ENCODE data around the gene LRRC8A. TPM values are rescaled to one million over a fixed set of nuclear protein-coding genes. Genes with fewer than 3 reads are reported as not detected.
A peak's percentile ranks its signal among the peaks of the same experiment; 100 is the strongest.

Gene LRRC8A
- total RNA-seq, 1 experiment from 2014 or later = 16.4 TPM

DNA sequence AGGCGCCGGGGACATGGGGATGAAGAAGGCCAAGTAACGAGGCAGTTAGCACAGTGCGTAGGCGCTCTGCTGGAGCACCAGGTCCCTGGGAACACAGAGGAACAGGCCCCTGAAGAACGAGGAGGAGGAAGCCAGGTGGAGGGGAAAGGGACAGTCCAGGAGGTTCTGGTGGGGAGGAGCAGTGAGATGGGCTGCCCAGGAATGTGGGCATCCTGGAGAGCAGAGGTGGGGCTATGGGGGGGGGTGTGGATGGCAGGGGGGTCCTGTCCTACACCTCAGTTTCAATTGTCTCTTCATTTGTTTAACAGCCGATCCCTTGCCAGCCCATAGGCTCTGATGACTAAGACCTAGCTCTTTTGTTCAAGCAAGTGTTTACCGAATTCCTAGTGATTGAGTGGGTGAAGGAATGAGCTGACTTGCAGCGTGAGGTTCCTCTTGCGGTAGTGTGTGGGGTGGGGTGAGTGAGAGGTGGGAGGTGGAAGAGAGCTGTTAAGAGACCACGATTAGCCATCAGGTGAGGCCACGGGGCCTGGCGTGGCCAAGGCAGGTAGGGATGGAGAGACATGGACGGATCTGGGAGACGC, 30.4 kb downstream of the LRRC8A start:
- ChIA-PET POLR2A (no interaction called here), CTCF (no interaction called here)
- intact Hi-C loops (cut with micrococcal nuclease; ENCODE audit: unreplicated experiment) (no loop called here), in situ Hi-C loops (cut with HindIII; ENCODE audit: low pct_unique_long_range_greater_than_20kb, low sequenced_read_pairs) (no loop called here)
- Histone ChIP-seq H3K27me3 (ENCODE audit: control insufficient read depth, insufficient read depth, low read length) (no peaks in the 10 kb centered on the region), H3K27ac (ENCODE audit: low read length) (0 out of 2 replicates have a peak overlapping the region, but pooled peaks have one; percentile 29), H3K36me3 (ENCODE audit: control insufficient read depth, insufficient read depth, low read length) (no peaks in the 10 kb centered on the region), H3K4me3 (ENCODE audit: low read depth in 2 of 2, low read length in 2 of 2) (no peak overlapping the region), H3K4me1 (ENCODE audit: control insufficient read depth, insufficient read depth, low read length) (peaks cover 12% of the 10 kb centered on the region; the same call in 1 of the 2 replicates), H3K9me3 (ENCODE audit: control insufficient read depth, insufficient read depth, low read depth, low read length) (no peaks in the 10 kb centered on the region)
- peak; percentile 76 for ATAC-seq
- no peak for TF ChIP-seq POLR2AphosphoS5 (IDR thresholded peaks at IDR 0.05; ENCODE audit: low read depth, low read length)
- TF ChIP-seq, protein P1, sequence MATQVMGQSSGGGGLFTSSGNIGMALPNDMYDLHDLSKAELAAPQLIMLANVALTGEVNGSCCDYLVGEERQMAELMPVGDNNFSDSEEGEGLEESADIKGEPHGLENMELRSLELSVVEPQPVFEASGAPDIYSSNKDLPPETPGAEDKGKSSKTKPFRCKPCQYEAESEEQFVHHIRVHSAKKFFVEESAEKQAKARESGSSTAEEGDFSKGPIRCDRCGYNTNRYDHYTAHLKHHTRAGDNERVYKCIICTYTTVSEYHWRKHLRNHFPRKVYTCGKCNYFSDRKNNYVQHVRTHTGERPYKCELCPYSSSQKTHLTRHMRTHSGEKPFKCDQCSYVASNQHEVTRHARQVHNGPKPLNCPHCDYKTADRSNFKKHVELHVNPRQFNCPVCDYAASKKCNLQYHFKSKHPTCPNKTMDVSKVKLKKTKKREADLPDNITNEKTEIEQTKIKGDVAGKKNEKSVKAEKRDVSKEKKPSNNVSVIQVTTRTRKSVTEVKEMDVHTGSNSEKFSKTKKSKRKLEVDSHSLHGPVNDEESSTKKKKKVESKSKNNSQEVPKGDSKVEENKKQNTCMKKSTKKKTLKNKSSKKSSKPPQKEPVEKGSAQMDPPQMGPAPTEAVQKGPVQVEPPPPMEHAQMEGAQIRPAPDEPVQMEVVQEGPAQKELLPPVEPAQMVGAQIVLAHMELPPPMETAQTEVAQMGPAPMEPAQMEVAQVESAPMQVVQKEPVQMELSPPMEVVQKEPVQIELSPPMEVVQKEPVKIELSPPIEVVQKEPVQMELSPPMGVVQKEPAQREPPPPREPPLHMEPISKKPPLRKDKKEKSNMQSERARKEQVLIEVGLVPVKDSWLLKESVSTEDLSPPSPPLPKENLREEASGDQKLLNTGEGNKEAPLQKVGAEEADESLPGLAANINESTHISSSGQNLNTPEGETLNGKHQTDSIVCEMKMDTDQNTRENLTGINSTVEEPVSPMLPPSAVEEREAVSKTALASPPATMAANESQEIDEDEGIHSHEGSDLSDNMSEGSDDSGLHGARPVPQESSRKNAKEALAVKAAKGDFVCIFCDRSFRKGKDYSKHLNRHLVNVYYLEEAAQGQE (IDR thresholded peaks at IDR 0.05; ENCODE audit: insufficient read depth in 1 of 2, low read depth in 2 of 2, low read length in 1 of 2) = no peak
- no peak for TF ChIP-seq TCF7L2 (IDR thresholded peaks at IDR 0.05; ENCODE audit: low read depth, low read length)
- no peak for TF ChIP-seq SIN3A (IDR thresholded peaks at IDR 0.05; ENCODE audit: borderline replicate concordance, insufficient read depth, low read depth, low read length)
- TF ChIP-seq, protein P2, sequence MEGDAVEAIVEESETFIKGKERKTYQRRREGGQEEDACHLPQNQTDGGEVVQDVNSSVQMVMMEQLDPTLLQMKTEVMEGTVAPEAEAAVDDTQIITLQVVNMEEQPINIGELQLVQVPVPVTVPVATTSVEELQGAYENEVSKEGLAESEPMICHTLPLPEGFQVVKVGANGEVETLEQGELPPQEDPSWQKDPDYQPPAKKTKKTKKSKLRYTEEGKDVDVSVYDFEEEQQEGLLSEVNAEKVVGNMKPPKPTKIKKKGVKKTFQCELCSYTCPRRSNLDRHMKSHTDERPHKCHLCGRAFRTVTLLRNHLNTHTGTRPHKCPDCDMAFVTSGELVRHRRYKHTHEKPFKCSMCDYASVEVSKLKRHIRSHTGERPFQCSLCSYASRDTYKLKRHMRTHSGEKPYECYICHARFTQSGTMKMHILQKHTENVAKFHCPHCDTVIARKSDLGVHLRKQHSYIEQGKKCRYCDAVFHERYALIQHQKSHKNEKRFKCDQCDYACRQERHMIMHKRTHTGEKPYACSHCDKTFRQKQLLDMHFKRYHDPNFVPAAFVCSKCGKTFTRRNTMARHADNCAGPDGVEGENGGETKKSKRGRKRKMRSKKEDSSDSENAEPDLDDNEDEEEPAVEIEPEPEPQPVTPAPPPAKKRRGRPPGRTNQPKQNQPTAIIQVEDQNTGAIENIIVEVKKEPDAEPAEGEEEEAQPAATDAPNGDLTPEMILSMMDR (IDR thresholded peaks at IDR 0.05) = no peak
- no peak for DNase-seq (ENCODE audit: low read depth, low spot score)
- BruUV-seq (replicated peaks) = no TSS peak

DNA sequence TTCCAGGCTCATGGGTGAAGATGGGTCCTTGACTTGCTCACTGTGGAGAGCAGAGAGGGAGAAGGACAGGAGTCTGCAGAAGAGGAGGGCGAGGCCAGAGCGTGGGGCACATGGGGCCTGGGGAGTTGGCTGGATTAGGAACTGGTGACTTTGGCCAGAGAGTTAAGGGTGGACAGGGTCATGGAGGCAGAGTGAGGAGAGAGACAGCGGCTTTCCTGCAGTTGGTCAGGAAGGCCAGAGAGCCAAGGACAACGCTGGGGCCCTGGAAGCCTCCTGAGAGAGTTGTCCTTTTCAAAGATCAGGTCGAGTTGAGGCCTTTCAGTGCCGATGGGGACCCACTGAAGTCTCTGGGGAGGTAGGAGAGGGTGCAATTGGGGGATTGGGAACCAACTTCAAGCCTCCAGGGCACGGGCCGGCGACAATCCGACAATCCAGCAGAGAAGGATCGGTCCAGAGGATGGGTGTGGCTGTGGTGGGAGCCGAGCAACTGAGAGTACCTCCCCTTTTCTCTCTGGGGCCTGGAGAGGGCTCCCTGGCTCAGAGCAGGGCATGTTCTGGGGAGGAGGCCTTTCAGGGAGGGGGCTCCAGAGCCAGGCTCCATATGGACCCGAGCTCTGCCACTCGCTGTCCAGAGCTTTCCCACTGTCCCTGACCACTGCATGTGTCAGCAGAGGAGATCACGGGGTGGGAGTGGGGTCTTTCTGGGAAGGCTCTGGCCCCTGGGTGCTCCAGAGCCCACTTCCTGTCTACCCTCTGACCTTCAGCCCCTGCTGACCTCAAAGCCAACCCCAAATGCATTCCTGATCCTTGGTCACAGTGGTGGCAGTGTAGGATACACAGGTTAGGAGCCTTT, 31.3 kb downstream of the LRRC8A start:
- intact Hi-C loops (cut with micrococcal nuclease; ENCODE audit: unreplicated experiment) = no loop called here
- ChIA-PET CTCF (interaction anchor here (1.2 kb wide), 1 partner anchor 83 kb away, joined by 4 read pairs; the partner anchor contains the start of gene SPOUT1), POLR2A (no interaction called here)
- in situ Hi-C loops (cut with HindIII; ENCODE audit: low pct_unique_long_range_greater_than_20kb, low sequenced_read_pairs) = no loop called here
- no TSS peak for BruUV-seq (replicated peaks)
- ATAC-seq (no peak), DNase-seq (ENCODE audit: low read depth, low spot score) (no peak)
- Histone ChIP-seq H3K36me3 (ENCODE audit: control insufficient read depth, insufficient read depth, low read length) (no peaks in the 10 kb centered on the region), H3K27ac (ENCODE audit: low read length) (0 out of 2 replicates have a peak overlapping the region, but pooled peaks have one; percentile 29), H3K9me3 (ENCODE audit: control insufficient read depth, insufficient read depth, low read depth, low read length) (no peaks in the 10 kb centered on the region), H3K27me3 (ENCODE audit: control insufficient read depth, insufficient read depth, low read length) (no peaks in the 10 kb centered on the region), H3K4me1 (ENCODE audit: control insufficient read depth, insufficient read depth, low read length) (peaks cover 12% of the 10 kb centered on the region; the same call in 1 of the 2 replicates), H3K4me3 (ENCODE audit: low read depth in 2 of 2, low read length in 2 of 2) (no peak overlapping the region)
- TF ChIP-seq, protein P2 (IDR thresholded peaks at IDR 0.05) = no peak
- TF ChIP-seq SIN3A (IDR thresholded peaks at IDR 0.05; ENCODE audit: borderline replicate concordance, insufficient read depth, low read depth, low read length) (no peak), POLR2AphosphoS5 (IDR thresholded peaks at IDR 0.05; ENCODE audit: low read depth, low read length) (no peak), TCF7L2 (IDR thresholded peaks at IDR 0.05; ENCODE audit: low read depth, low read length) (no peak)
- TF ChIP-seq, protein P1 (IDR thresholded peaks at IDR 0.05; ENCODE audit: insufficient read depth in 1 of 2, low read depth in 2 of 2, low read length in 1 of 2) = no peak
